IMR-90 (cell line): ENCODE data around the gene CCSER2. TPM values are rescaled to one million over a fixed set of nuclear protein-coding genes. Genes with fewer than 3 reads are reported as not detected.

Experiments
- ATAC-seq: fragments of 200-7000 bp; cut with Tn5 transposase; 2 replicates; pipeline ENCODE4 v1.9.1; 2020; ENCODE audit warnings: low read depth, mild to moderate bottlenecking, moderate library complexity
- BruUV-seq: library from RNA; stranded (reverse); fragments of 400-500 nt; replicated peaks from 2 replicates; lab custom pipeline; 2021; lab: Mats Ljungman, UMichigan
- CTCF ChIA-PET: fragments of 300-600 bp; formaldehyde crosslinking; extraction: SDS; loops from one replicate; lab custom pipeline; 2021; ENCODE audit warnings: antibody characterized with exemption; lab: Yijun Ruan, JAX
- POLR2A ChIA-PET: fragments of 300-600 bp; sonication (Branson Sonifier 250); formaldehyde crosslinking; loops from one replicate; lab custom pipeline; 2022; ENCODE audit warnings: antibody characterized with exemption; ENCODE audit not compliant: unreplicated experiment; lab: Charles Lee
- DNase-seq: peaks from one replicate; pipeline ENCODE4 v3.0.0; 2013
- H2AFZ ChIP-seq: replicated peaks from 2 replicates; pipeline ENCODE3; 2013; ENCODE audit warnings: low read length, mild to moderate bottlenecking; ENCODE audit not compliant: poor library complexity
- H2AK5ac ChIP-seq: 2 replicates; pipeline ENCODE4 v1.6.1; 2013; ENCODE audit warnings: low read depth, low read length, inconsistent platforms
- H2AK9ac ChIP-seq: replicated peaks from 2 replicates; pipeline ENCODE3; 2013; ENCODE audit warnings: mild to moderate bottlenecking, low read depth, low read length, moderate library complexity; ENCODE audit not compliant: poor library complexity
- H2BK120ac ChIP-seq: 2 replicates; pipeline ENCODE4 v1.6.1; 2013; ENCODE audit warnings: low read depth, low read length, inconsistent platforms
- H2BK15ac ChIP-seq: 3 replicates; pipeline ENCODE4 v1.6.1; 2013; ENCODE audit warnings: low read depth, low read length, inconsistent platforms
- H2BK20ac ChIP-seq: 2 replicates; pipeline ENCODE4 v1.6.1; 2013; ENCODE audit warnings: low read depth, mild to moderate bottlenecking, inconsistent platforms, low read length, moderate library complexity
- H2BK5ac ChIP-seq: 2 replicates; pipeline ENCODE4 v1.6.1; 2013; ENCODE audit warnings: mild to moderate bottlenecking, low read depth, low read length, inconsistent platforms; ENCODE audit not compliant: poor library complexity, severe bottlenecking
- H3K14ac ChIP-seq: replicated peaks from 2 replicates; pipeline ENCODE4 v1.6.1; 2013; ENCODE audit warnings: low read depth, low read length, inconsistent platforms
- H3K18ac ChIP-seq: 2 replicates; pipeline ENCODE4 v1.6.1; 2013; ENCODE audit warnings: low read depth, low read length, control low read depth
- H3K23ac ChIP-seq: 2 replicates; pipeline ENCODE4 v1.6.1; 2013; ENCODE audit warnings: low read depth, low read length, inconsistent platforms
- H3K27ac ChIP-seq: 2 replicates; pipeline ENCODE4 v1.5.1; 2013; ENCODE audit warnings: mild to moderate bottlenecking, control low read depth, low read length; ENCODE audit not compliant: insufficient read depth
- H3K27me3 ChIP-seq: 2 replicates; pipeline ENCODE4 v1.6.1; 2013; ENCODE audit warnings: low read length; ENCODE audit not compliant: control insufficient read depth, insufficient read depth
- H3K36me3 ChIP-seq: 2 replicates; pipeline ENCODE4 v1.6.1; 2013; ENCODE audit warnings: low read length, mixed read lengths; ENCODE audit not compliant: control insufficient read depth, insufficient read depth
- H3K4ac ChIP-seq: 2 replicates; pipeline ENCODE4 v1.6.1; 2013; ENCODE audit warnings: low read depth, low read length, inconsistent platforms
- H3K4me1 ChIP-seq: 2 replicates; pipeline ENCODE4 v1.6.1; 2013; ENCODE audit warnings: low read length, mixed read lengths; ENCODE audit not compliant: control insufficient read depth, insufficient read depth
- H3K4me2 ChIP-seq: 2 replicates; pipeline ENCODE4 v1.6.1; 2013; ENCODE audit warnings: low read depth, mild to moderate bottlenecking, control low read depth, low read length, moderate library complexity
- H3K4me3 ChIP-seq: 2 replicates; pipeline ENCODE4 v1.5.1; 2013; ENCODE audit warnings: low read depth, mild to moderate bottlenecking, control low read depth, low read length, moderate library complexity; ENCODE audit not compliant: insufficient read depth
- H3K56ac ChIP-seq: 2 replicates; pipeline ENCODE4 v1.6.1; 2013; ENCODE audit warnings: low read length, inconsistent platforms; ENCODE audit not compliant: insufficient read depth; ENCODE audit errors: extremely low read depth
- H3K79me1 ChIP-seq, 2 experiments: 2 replicates each; pipeline ENCODE4 v1.6.1; 2013; ENCODE audit warnings: low read length in 2 of 2, inconsistent platforms in 1 of 2, low read depth in 1 of 2
- H3K9ac ChIP-seq: 2 replicates; pipeline ENCODE4 v1.6.1; 2013; ENCODE audit warnings: low read depth, low read length, control low read depth
- H3K9me1 ChIP-seq: 2 replicates; pipeline ENCODE4 v1.6.1; 2013; ENCODE audit warnings: low read length, inconsistent platforms; ENCODE audit not compliant: insufficient read depth
- H3K9me3 ChIP-seq: 2 replicates; pipeline ENCODE4 v1.6.1; 2013; ENCODE audit warnings: low read length; ENCODE audit not compliant: control insufficient read depth, insufficient read depth
- H4K20me1 ChIP-seq: 2 replicates; pipeline ENCODE4 v1.6.1; 2013; ENCODE audit warnings: low read length, inconsistent platforms; ENCODE audit not compliant: insufficient read depth
- H4K5ac ChIP-seq: 2 replicates; pipeline ENCODE4 v1.6.1; 2013; ENCODE audit warnings: mild to moderate bottlenecking, low read depth, low read length, control low read depth
- H4K8ac ChIP-seq, 2 experiments: 2 replicates each; pipeline ENCODE4 v1.6.1; 2013; ENCODE audit warnings: low read depth in 2 of 2, low read length in 2 of 2, control low read depth in 1 of 2, inconsistent platforms in 1 of 2
- H4K91ac ChIP-seq: 2 replicates; pipeline ENCODE4 v1.6.1; 2013; ENCODE audit warnings: low read depth, low read length, inconsistent platforms; ENCODE audit not compliant: insufficient read depth
- POLR2A ChIP-seq: IDR thresholded peaks from 2 replicates; pipeline ENCODE4 v1.6.1; 2012; ENCODE audit warnings: mild to moderate bottlenecking, low read depth, low read length
- RFX5 ChIP-seq: IDR thresholded peaks from 2 replicates; pipeline ENCODE4 v1.8.0; 2012; ENCODE audit warnings: low read depth, mild to moderate bottlenecking, low read length, moderate library complexity
- WGBS, 2 experiments: methylation state at CpG; one replicate each; pipeline versions ENCODE4 v1.1.5 to v1.1.7; 2013; ENCODE audit warnings: missing lambda C conversion rate in 2 of 2; ENCODE audit not compliant: insufficient read length in 1 of 2; ENCODE audit errors: extremely low coverage in 2 of 2; 5-methylcytosine and 5-hydroxymethylcytosine counted together
- dilution Hi-C: fragments of 300-500 bp; cut with HindIII; formaldehyde crosslinking; loops from one replicate; pipeline ENCODE4 v1.14.3; 2018; ENCODE audit warnings: low sequenced_read_pairs; ENCODE audit not compliant: unreplicated experiment
- in situ Hi-C: fragments of 300-500 bp; cut with MboI; formaldehyde crosslinking; loops from 3 replicates; pipeline ENCODE4 v1.14.3; 2019; ENCODE audit warnings: low sequenced_read_pairs, inconsistent platforms, mixed read lengths
- intact Hi-C: fragments of 100-400 bp; cut with micrococcal nuclease; formaldehyde crosslinking; loops from 2 replicates; pipeline ENCODE4 v1.10.0; 2022
- polyA plus RNA-seq, 3 experiments: library from polyadenylated mRNA; depleted of rRNA; stranded (reverse); fragments of >200 nt; gene quantifications; 2 replicates each; pipeline ENCODE4 v1.2.3, GENCODE V29; 2012; ENCODE audit warnings: low replicate concordance in 1 of 3
- total RNA-seq: library from RNA; depleted of rRNA; stranded (reverse); fragments of >200 nt; gene quantifications from 2 replicates; pipeline ENCODE4 v1.2.3, GENCODE V29; 2012

The CCSER2 gene
- total and polyA plus RNA-seq, 2 of the 4 experiments (the other 2 are of a cell fraction), result 20.4 to 31.7 TPM

- Histone ChIP-seq H3K23ac (no peak overlapping the region), H4K5ac (no peak overlapping the region), H3K4ac (no peak overlapping the region), H2BK5ac (no peak overlapping the region), H3K4me3 (no peak overlapping the region), H3K79me1 (peaks cover 30 to 38% of the 10 kb centered on the region in 2 experiments), H3K9ac (no peak overlapping the region), H3K27me3 (no peaks in the 10 kb centered on the region), H3K14ac (no peak overlapping the region), H3K9me3 (no peaks in the 10 kb centered on the region), H2BK20ac (no peak overlapping the region), H3K4me2 (no peak overlapping the region), H4K8ac (no peak overlapping the region), H4K91ac (no peak overlapping the region), H4K20me1 (peaks cover 31% of the 10 kb centered on the region; the same call in 1 of the 2 replicates), H3K18ac (no peak overlapping the region), H2BK120ac (no peak overlapping the region), H3K36me3 (peaks cover 9% of the 10 kb centered on the region), H3K4me1 (0 out of 2 replicates have a peak, but pooled peaks cover 1% of the 10 kb centered on the region), H3K9me1 (peaks cover 5% of the 10 kb centered on the region; the same call in 1 of the 2 replicates), H3K27ac (no peak overlapping the region), H2AFZ (no peak overlapping the region), H2AK9ac (no peak overlapping the region), H2AK5ac (no peak overlapping the region), H2BK15ac (no peak overlapping the region), H3K56ac (no peak overlapping the region)
- no CpG with 5 or more reads among the region's 1 CpG for WGBS, 2 experiments
- in situ Hi-C loops (no loop called here), dilution Hi-C loops (no loop called here), intact Hi-C loops (no loop called here)
- DNase-seq (no peak), ATAC-seq (no peak)
- TF ChIP-seq RFX5 (no peak), POLR2A (no peak)
- ChIA-PET CTCF (interaction anchor here (2.2 kb wide), 1 partner anchor 167 kb away, joined by 6 read pairs; no protein-coding TSS in a partner anchor), POLR2A (no interaction called here)
- no TSS peak for BruUV-seq
These were observed 41.9 kb downstream of the CCSER2 start for GRCh38 chr10:84370283-84370682.
